ENCODE results near the gene PTPRG.

Gene PTPRG

DNA sequence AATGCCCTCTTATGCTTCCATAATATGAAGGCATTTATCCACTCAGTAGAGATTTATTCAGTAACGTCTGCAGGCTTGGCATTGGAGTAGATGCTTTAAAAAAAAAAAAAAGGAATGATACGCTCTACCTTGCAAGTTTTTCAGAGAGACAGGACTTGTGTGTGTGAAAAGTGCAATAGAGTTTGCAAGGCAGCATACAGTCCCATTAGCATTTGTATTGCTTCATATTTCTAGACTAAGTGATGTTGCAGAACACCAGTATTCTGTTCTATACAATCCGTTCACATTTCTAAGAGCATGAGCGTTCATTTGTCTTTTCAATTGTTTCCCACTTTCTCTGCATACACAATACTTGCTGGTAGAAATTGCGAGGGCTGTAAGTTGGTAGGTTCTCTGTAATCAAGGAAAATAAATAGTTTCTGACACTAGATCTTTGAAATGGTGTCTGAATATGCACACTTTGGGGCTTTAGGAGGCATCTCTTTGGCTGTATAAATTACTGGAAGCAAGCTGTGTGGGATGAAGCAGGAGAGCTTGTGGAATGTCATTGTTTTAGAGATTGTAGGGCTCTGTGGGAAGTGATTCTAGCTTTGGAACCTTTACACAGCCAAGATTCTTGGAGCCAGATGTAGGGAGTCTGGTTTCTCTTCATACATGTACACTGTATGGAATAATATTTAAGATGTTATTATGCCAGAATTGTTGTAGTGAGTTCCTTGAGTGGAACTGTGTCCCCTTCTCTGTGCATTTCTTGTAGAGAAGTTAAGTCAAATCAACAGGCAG lies 549.3 kb downstream of the PTPRG start:
- TF ChIP-seq, protein P1, sequence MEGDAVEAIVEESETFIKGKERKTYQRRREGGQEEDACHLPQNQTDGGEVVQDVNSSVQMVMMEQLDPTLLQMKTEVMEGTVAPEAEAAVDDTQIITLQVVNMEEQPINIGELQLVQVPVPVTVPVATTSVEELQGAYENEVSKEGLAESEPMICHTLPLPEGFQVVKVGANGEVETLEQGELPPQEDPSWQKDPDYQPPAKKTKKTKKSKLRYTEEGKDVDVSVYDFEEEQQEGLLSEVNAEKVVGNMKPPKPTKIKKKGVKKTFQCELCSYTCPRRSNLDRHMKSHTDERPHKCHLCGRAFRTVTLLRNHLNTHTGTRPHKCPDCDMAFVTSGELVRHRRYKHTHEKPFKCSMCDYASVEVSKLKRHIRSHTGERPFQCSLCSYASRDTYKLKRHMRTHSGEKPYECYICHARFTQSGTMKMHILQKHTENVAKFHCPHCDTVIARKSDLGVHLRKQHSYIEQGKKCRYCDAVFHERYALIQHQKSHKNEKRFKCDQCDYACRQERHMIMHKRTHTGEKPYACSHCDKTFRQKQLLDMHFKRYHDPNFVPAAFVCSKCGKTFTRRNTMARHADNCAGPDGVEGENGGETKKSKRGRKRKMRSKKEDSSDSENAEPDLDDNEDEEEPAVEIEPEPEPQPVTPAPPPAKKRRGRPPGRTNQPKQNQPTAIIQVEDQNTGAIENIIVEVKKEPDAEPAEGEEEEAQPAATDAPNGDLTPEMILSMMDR (conservative IDR thresholded peaks at IDR 0.05; ENCODE audit: low read depth, low read length) = no peak
- Histone ChIP-seq H3K4me2 (no peak overlapping the region), H3K27ac (no peak overlapping the region), H3K9ac (no peak overlapping the region), H3K36me3 (ENCODE audit: insufficient read depth) (no peaks in the 10 kb centered on the region), H4K20me1 (ENCODE audit: insufficient read depth) (no peaks in the 10 kb centered on the region), H3K4me1 (ENCODE audit: low read depth, poor library complexity, severe bottlenecking) (no peaks in the 10 kb centered on the region), H2AFZ (ENCODE audit: low read depth) (no peak overlapping the region), H3K27me3 (ENCODE audit: insufficient read depth, low read depth) (no peaks in the 10 kb centered on the region), H3K79me2 (ENCODE audit: insufficient read depth, low read depth) (no peaks in the 10 kb centered on the region), H3K4me3 (IDR thresholded peaks at IDR 0.05; ENCODE audit: insufficient read depth, low read depth, low read length) (no peak overlapping the region)

DNA sequence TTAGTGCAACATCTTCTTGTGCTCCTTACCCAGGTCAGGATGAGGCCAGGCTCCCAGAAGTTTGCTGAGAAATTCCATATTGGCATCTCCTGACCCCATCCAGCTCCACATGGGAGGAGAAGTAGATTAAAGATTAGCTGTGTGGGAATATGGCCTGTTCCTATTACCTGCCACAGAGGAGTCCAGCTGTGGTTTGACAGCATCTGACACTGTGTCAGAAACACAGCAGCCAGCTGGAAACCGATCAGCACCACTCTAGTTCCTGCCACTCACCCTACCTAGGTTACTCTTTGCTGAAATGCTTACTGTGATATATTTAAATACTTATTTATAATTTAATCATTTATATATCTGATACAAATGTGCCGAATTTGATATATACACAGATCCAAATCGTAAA lies 551.7 kb downstream of the PTPRG start:
- no peaks in the 10 kb centered on the region for H3K4me1 ChIP-seq (ENCODE audit: low read depth, poor library complexity, severe bottlenecking)

DNA sequence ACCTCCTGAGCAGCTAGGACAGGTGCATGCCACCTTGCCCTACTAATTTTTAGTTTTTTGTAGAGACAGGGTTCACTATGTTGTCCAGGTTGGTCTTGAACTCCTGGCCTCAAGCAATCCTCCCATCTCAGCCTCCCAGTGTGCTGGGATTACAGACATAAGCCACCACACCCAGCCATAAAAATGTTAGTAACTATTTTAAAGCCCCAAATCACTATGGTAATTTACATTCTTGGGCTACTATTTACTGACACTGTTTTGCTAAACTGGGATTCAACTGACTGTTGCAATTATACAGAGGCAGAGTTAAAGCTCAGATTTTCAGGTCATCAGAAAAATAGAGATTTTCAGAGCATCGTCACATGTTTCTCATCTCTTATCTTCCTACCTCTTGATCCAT lies 553.4 kb downstream of the PTPRG start:
- no peaks in the 10 kb centered on the region for H3K4me1 ChIP-seq (ENCODE audit: low read depth, poor library complexity, severe bottlenecking)
- H4K20me1 ChIP-seq (ENCODE audit: insufficient read depth) = no peaks in the 10 kb centered on the region
- no peak overlapping the region for H3K4me2 ChIP-seq
- H3K9ac ChIP-seq = no peak overlapping the region
- H3K36me3 ChIP-seq (ENCODE audit: insufficient read depth) = no peaks in the 10 kb centered on the region
- H3K4me3 ChIP-seq (IDR thresholded peaks at IDR 0.05; ENCODE audit: insufficient read depth, low read depth, low read length) = no peak overlapping the region
- TF ChIP-seq, protein P1 (conservative IDR thresholded peaks at IDR 0.05; ENCODE audit: low read depth, low read length) = no peak
- H2AFZ ChIP-seq (ENCODE audit: low read depth) = no peak overlapping the region
- no peaks in the 10 kb centered on the region for H3K27me3 ChIP-seq (ENCODE audit: insufficient read depth, low read depth)
- H3K27ac ChIP-seq = no peak overlapping the region
- H3K79me2 ChIP-seq (ENCODE audit: insufficient read depth, low read depth) = no peaks in the 10 kb centered on the region

More for the DNA sequence above, 551.7 kb downstream of the PTPRG start:
- Histone ChIP-seq H3K79me2 (ENCODE audit: insufficient read depth, low read depth) (no peaks in the 10 kb centered on the region), H3K4me3 (IDR thresholded peaks at IDR 0.05; ENCODE audit: insufficient read depth, low read depth, low read length) (no peak overlapping the region), H2AFZ (ENCODE audit: low read depth) (no peak overlapping the region), H3K27ac (no peak overlapping the region), H3K9ac (no peak overlapping the region), H3K4me2 (no peak overlapping the region), H3K36me3 (ENCODE audit: insufficient read depth) (no peaks in the 10 kb centered on the region), H4K20me1 (ENCODE audit: insufficient read depth) (no peaks in the 10 kb centered on the region), H3K27me3 (ENCODE audit: insufficient read depth, low read depth) (no peaks in the 10 kb centered on the region)
- TF ChIP-seq, protein P1 (conservative IDR thresholded peaks at IDR 0.05; ENCODE audit: low read depth, low read length) = no peak

DNA sequence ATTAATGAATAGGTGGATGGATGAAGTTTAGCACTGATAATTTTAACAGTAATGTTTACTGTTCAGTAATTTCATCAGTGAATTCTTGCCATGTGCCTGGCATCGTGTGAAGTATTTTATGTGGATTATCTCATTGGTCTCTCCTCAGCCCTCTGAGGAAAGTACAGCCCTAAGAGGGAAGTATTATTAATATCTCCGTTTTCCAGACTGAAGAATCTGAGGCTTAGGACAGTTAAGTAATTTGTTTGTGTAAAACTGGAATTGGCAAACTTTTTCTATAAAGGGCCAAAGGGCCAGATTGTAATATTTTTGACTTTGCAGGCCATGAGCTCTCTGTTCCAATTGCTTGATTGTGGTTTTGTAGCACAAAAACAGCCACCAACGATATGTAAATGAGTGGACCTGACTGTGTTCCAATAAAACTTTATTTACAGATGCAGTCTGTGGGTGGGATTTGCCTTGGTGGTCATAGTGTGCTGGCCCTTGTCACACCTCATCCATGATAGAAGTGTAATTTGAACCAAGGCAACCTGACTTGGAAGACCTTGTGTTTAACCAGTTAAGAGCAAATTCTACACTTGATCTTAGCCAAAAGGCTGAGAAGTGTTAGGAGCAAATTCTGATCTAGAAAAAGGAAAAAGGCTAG lies 556.7 kb downstream of the PTPRG start:
- Histone ChIP-seq H4K20me1 (ENCODE audit: insufficient read depth) (no peaks in the 10 kb centered on the region), H3K4me2 (no peak overlapping the region), H3K27me3 (ENCODE audit: insufficient read depth, low read depth) (no peaks in the 10 kb centered on the region), H3K9ac (no peak overlapping the region), H3K4me1 (ENCODE audit: low read depth, poor library complexity, severe bottlenecking) (no peaks in the 10 kb centered on the region), H3K4me3 (IDR thresholded peaks at IDR 0.05; ENCODE audit: insufficient read depth, low read depth, low read length) (no peak overlapping the region), H3K79me2 (ENCODE audit: insufficient read depth, low read depth) (no peaks in the 10 kb centered on the region), H2AFZ (ENCODE audit: low read depth) (no peak overlapping the region), H3K27ac (no peak overlapping the region), H3K36me3 (ENCODE audit: insufficient read depth) (no peaks in the 10 kb centered on the region)
- TF ChIP-seq, protein P1 (conservative IDR thresholded peaks at IDR 0.05; ENCODE audit: low read depth, low read length) = no peak
